GM12891 (cell line): ENCODE measurements around the gene LAG3.

Experiments used
- POLR2A ChIP-seq: IDR thresholded peaks from 2 replicates; pipeline ENCODE4 v1.6.1; 2011; ENCODE audit warnings: low read depth, low read length, control low read depth
- POLR2AphosphoS5 ChIP-seq: IDR thresholded peaks from 2 replicates; pipeline ENCODE4 v1.6.1; 2011; ENCODE audit warnings: low read depth, low read length, control low read depth
- POU2F2 ChIP-seq: IDR thresholded peaks from 2 replicates; pipeline ENCODE4 v1.6.1; 2011; ENCODE audit warnings: low read depth, mild to moderate bottlenecking, control low read depth, low read length, moderate library complexity
- SPI1 ChIP-seq: IDR thresholded peaks from 2 replicates; pipeline ENCODE4 v1.6.1; 2011; ENCODE audit warnings: low read depth, low read length, control low read depth

DNA sequence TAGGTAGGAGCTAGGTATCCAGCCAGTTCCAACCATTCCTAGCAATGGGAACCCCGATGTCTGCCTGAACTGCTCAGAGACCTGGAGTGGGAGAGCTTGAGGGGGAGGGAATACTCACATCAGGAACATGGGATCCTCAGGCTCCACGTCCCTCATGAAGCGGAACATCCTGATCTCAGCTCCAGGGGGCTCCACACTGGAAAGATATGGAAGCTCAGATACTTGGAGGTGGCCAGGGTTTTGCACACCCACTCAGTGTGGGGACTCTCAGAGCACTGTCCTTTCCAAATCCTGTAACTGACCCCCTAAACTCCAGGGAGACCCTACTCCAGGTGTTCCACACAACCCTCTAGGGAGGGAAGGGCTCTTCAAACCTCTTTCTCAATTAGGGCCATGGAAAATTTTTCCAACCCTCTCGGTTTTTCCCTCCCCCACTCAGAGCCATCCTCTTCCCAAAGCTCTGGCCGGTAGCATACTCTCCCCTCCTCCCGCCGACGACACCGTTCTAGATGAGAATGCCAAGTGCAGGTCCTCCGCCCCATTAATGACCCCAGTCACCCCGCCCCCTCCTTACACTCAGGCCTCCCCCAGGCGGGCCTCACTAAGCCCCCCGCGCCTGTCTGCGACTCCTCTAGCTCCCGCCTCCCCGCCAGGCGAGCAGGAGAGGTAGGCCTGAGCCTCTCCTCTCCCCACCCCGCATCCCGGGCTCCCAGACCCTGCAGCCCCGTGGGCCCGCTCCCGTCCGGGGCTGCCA is 20.0 kb upstream of the LAG3 start:
- TF ChIP-seq POLR2A (no peak), POLR2AphosphoS5 (no peak), POU2F2 (no peak), SPI1 (no peak)
